Brain microvascular endothelial cell (primary cell): ENCODE measurements around the gene MTA2.
A peak's percentile ranks its signal among the peaks of the same experiment; 100 is the strongest.

ENCODE experiments used
- DNase-seq: peaks from one replicate; pipeline ENCODE4 v3.0.0-alpha.2; 2020
- H3K27ac ChIP-seq: fragments of 250-450 bp; sonication (Bioruptor Pico); 2 replicates; pipeline ENCODE4 v1.5.1; 2020; ENCODE audit warnings: mild to moderate bottlenecking, moderate library complexity
- H3K27me3 ChIP-seq: fragments of 250-450 bp; sonication (Bioruptor Pico); replicated peaks from 2 replicates; pipeline ENCODE4 v1.5.1; 2020; ENCODE audit warnings: mild to moderate bottlenecking
- H3K36me3 ChIP-seq: fragments of 250-450 bp; sonication (Bioruptor Pico); replicated peaks from 2 replicates; pipeline ENCODE4 v1.5.1; 2020; ENCODE audit warnings: mild to moderate bottlenecking
- H3K4me3 ChIP-seq: 2 replicates; pipeline ENCODE4 v1.5.1; 2011; ENCODE audit warnings: low read depth, mild to moderate bottlenecking, control low read depth, low read length, moderate library complexity
- CTCF ChIP-seq: IDR thresholded peaks from 2 replicates; pipeline ENCODE4 v1.5.1; 2011; ENCODE audit warnings: low read depth, mild to moderate bottlenecking, moderate library complexity, low read length, control low read depth, inconsistent platforms; ENCODE audit errors: missing control alignments
- in situ Hi-C: cut with HindIII; loops from 2 replicates; pipeline ENCODE4 v1.10.0; 2017; ENCODE audit warnings: low sequenced_read_pairs, low pct_ligation_motif_present

MTA2 gene

DNA sequence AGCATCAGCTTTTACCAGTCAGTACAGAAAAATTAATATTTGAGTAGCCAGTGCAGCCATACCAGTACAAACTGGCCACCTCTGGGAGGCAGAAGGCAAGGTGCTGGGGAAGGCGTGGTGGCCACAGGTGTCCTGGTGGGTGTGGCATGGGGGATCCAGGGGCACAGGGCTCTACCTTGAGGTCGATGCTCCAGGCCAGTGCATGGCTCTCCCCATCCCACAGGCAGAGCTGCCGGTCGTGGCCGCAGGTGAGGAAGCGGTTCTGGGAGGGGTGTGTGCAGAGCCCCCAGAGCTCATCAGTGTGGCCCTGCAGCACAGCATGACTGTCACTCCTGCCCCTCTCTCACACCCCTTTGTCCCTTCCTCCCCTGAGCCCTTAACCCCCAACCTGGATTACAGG is 3.8 kb upstream of the MTA2 start:
- DNase-seq = no peak
- peaks cover 2% of the 10 kb centered on the region for H3K36me3 ChIP-seq
- H3K4me3 ChIP-seq = no peak overlapping the region
- no peak for TF ChIP-seq CTCF
- H3K27me3 ChIP-seq = no peaks in the 10 kb centered on the region
- H3K27ac ChIP-seq = no peak overlapping the region
- in situ Hi-C loops = no loop called here

GRCh38 chr11:62604460-62605120 is 2.9 kb upstream of the MTA2 start:
- H3K27ac ChIP-seq = no peak overlapping the region
- peaks cover 4% of the 10 kb centered on the region for H3K36me3 ChIP-seq
- no peaks in the 10 kb centered on the region for H3K27me3 ChIP-seq
- in situ Hi-C loops = no loop called here
- no peak for DNase-seq
- TF ChIP-seq CTCF = no peak
- H3K4me3 ChIP-seq = no peak overlapping the region

GRCh38 chr11:62603776-62604299 is 2.2 kb upstream of the MTA2 start:
- TF ChIP-seq CTCF = no peak
- DNase-seq = no peak
- Histone ChIP-seq H3K27ac (no peak overlapping the region), H3K36me3 (peaks cover 5% of the 10 kb centered on the region), H3K4me3 (no peak overlapping the region), H3K27me3 (no peaks in the 10 kb centered on the region)
- in situ Hi-C loops = no loop called here

GRCh38 chr11:62603072-62603408 is 1.4 kb upstream of the MTA2 start:
- TF ChIP-seq CTCF = no peak
- Histone ChIP-seq H3K27me3 (no peaks in the 10 kb centered on the region), H3K4me3 (peak overlapping the region; percentile 93), H3K36me3 (peaks cover 11% of the 10 kb centered on the region), H3K27ac (no peak overlapping the region)
- in situ Hi-C loops = no loop called here
- DNase-seq = no peak

DNA sequence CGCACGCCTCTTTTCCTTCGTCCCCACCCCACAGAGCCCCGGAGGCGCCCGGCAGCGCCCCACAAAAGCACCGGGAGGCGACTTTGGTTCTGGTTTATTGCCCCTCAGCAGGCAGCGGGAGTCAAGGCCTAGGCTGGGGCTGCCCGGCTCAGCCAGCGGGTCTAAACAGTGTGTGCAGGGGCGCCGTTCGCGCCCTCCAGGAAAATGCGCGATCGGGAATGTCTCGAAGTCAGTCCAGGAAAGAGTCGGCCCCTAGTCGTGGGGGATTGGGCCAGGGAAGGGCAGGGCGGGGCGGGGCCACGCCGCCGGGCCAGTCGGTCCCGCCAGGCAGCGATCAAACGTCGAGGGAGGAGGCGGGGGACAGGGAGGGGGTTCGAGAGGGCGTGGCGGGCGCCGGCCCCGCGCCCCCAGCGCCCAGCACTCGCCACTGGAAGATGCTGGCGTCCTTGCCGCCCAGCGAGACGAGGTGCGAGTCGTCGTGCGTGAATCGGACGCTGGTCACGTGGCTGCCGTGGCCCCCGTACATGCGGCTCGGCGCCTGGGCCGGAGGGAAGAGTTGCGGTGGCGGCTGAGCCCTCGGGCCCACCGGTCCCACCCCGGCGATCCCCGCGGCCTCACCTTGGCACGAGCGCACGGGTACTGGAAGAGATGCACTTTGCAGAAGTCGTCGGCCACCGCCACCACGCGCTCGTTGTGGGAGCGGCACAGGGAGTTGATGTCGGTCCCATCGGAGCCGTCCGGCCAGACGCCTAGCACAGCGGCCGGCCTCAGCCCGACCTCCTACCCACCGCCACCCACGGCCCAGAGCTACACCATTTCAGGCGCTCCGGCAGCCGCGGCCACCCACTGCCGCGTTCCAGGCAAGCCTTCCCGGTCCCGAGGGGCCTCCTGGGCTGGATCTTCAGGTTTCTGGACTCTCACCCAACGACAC is 741 bp upstream of the MTA2 start:
- Histone ChIP-seq H3K36me3 (peaks cover 17% of the 10 kb centered on the region), H3K27ac (no peak overlapping the region), H3K27me3 (no peaks in the 10 kb centered on the region), H3K4me3 (peak overlapping the region; percentile 93)
- in situ Hi-C loops = no loop called here
- no peak for DNase-seq
- peak; percentile 25 for TF ChIP-seq CTCF
